GF-D8 (cell line): ENCODE data around the gene FCN3.
"Not testable (repeated sequence)": the region's sequence is repeated elsewhere in the genome, so short reads cannot be mapped to it uniquely, and the experiment has no call there.

ENCODE experiments used
- DNase-seq: peaks from one replicate; lab custom pipeline; 2025; lab: John Stamatoyannopoulos, UW

The FCN3 gene

DNA sequence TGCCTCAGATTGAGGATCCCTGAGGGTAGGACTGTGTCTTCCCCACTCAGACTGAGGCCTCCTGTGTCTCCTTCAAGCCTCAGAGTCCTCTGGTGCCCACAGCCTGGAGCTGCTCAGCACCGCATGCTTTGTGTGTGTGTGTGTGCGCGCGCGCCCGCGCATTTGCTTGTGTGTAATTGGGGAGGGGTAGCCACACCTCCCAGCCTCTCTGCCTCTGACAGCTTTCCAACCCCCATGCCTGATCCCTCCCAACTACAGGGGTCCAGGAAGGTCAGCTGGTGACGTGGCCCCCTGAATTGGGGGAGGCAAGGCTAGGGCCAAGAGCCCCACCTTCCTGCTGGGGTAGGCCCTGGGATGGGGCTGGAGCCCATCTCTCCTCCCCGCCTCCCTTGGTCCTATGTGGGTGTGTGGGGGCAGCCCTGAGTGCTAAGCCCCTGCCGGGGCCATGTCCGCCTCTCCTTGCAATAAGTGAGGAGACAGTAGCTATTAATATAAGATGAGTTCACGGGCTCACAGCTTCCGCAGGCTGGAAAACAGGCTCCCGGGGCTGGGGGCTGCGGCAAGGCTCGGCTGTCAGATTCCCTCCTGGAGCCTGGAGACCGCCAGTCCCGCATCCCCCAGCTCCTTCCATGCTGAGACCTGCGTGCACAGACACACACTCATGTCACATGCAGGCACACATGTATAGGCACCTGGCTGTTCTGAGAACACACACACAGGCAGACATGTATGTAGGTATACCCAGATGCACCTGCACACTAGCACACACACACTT lies 24.8 kb upstream of the FCN3 start:
- no peak for DNase-seq

GRCh38 chr1:27398405-27399149 lies 24.0 kb upstream of the FCN3 start:
- no peak for DNase-seq

GRCh38 chr1:27397749-27398148 lies 23.1 kb upstream of the FCN3 start:
- DNase-seq: no peak

GRCh38 chr1:27397110-27397509 lies 22.5 kb upstream of the FCN3 start:
- DNase-seq: no peak

DNA sequence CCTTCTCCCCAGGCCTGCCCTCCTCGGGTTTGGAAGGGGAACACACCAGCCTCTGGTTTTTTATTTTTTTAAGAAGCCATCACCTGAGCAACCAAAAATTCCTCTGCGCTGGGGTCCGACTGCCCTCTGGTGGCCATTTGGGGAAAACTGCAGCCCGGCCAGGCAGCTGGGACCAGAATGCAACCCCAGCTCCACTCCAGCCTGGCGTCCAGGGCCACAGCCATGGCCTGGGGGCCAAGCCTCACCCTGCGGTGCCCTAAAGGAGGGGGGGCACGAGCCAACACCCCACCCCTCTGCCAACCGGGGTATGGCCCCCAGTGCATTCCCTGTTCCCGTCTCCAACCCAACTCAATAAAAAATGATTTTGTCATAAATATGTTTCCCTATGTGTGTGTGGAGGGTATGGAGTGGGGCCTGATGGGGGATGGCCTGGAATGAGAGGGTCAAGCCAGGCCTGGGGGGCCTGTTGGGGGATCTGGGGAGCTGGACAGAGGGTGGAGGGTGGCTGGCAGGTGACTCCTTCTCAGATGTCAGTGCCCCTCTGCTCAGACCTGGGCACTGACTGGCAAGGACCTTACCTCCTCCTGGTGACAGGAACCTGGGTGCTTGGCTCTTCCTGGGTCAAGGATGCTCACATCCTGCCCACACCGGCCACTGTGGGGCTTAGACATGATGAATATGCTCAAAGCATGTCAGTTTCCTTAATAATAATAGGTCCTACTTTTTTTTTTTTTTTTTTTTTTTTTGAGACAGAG lies 21.0 kb upstream of the FCN3 start:
- peak; percentile 34 for DNase-seq

DNA sequence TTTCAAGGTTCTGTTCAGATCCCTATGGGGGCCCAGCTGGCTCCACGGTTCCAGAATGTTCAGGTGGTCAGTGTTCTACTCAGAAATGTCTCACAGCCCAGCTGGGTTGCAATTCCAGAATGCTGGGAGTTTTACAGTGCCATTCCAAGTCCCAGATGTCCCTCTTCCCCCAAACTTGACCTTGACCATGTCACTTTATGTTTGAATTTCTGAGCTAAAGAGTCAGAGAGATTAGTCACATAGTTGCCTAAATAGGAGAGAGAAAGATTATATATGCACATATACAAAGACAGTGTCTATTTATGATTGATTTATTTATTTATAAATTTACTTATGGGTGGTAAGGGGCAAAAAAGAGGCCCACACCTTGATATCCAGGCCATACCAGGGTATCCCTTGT lies 20.3 kb upstream of the FCN3 start:
- DNase-seq: no peak

DNA sequence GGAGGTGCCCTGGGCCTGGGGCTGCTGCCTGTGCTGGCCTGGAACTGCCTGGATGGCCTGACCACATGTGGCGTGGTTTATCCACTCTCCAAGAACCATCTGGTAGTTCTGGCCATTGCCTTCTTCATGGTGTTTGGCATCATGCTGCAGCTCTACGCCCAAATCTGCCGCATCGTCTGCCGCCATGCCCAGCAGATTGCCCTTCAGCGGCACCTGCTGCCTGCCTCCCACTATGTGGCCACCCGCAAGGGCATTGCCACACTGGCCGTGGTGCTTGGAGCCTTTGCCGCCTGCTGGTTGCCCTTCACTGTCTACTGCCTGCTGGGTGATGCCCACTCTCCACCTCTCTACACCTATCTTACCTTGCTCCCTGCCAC lies 19.6 kb upstream of the FCN3 start:
- DNase-seq: no peak

DNA sequence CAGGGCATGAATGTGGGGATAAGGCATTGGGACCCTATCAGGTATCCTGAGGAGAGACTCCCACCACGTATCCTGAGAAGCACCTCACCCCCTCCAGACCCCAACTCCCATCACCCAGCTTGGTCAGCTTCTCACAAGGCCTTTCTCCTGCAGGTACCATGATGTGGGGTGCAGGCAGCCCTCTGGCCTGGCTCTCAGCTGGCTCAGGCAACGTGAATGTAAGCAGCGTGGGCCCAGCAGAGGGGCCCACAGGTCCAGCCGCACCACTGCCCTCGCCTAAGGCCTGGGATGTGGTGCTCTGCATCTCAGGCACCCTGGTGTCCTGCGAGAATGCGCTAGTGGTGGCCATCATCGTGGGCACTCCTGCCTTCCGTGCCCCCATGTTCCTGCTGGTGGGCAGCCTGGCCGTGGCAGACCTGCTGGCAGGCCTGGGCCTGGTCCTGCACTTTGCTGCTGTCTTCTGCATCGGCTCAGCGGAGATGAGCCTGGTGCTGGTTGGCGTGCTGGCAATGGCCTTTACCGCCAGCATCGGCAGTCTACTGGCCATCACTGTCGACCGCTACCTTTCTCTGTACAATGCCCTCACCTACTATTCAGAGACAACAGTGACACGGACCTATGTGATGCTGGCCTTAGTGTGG lies 19.1 kb upstream of the FCN3 start:
- DNase-seq: no peak

DNA sequence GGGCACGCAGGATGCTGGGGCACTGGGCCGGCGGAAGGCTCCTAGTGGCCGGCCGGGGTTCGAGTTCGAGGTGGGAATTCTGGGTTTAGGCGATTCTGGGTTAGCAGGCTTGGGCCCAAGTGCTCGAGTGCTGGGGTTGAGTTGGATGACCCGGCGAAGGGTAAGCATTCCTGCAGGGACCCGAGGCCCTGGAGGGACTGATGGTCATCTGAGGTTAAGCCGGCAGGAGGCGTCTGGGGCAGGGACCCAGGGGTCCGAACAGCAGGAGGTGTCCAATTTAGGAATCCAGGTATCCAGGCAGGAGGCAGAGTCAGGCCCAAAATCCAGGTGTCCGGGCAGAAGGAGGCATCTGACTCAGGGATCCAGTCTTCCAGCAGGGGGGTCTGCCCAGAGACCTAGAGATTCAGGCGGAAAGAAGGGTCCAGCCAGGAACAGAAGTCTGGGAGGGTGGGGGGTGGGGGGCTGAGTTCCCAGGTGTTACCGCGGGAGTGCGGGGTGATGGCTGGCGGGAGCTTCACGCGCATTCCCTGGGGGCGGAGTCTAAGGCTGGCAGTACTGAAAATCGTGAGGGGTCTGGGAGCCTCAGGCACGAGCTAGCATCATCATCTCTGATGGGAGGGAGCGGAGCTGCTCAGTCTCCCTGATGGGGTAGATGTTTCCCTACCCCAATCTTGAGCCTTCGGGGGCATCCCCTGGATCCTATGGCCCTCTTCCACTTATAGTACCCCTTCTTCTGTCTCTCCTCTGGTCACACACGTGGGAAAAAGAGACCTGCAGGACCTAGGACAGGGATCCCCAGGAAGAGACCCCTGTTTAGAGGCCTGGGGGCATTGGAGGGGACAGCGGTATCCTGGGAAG lies 18.4 kb upstream of the FCN3 start:
- DNase-seq: no peak

GRCh38 chr1:27392096-27392777 lies 17.6 kb upstream of the FCN3 start, which contains the start of gene GPR3:
Gene GPR3 (plus strand): TSS chr1:27392622. CDS start chr1:27393799, 1,177 bp downstream.
- DNase-seq: peak; percentile 53

- DNase-seq: no peak
Observed at GRCh38 chr1:27391511-27392095, 17.0 kb upstream of the FCN3 start.

DNA sequence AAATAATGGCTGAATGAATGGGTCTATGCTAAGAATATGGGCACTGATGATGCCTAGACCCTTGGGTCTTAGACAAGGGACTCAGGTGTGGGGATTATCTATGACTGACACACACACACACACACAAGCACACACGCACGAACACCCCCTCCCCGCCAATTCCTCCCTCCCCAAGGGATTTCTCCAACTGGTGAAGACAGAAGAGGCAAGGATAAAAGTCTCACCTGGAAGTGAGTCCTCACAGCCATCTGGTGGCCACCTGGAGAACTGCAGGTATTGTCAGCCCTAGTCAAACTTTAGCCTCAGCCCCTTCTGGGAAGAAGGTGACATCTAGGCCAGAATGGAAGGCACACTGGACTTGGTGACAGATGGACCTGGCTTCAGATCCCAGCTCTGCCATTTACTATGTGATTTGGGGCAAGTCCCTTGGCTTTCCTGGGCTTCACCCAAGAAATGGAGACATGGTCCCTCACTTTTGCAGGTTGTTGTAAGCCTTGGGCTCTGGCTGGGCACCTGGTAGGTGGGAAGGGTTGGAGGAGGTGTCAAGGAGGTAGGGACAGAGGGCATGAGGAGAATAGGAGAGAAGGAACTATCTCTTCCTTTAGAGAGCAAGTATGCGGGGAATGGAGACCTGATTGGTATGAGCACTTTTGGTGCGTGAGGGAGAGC lies 13.8 kb upstream of the FCN3 start:
- DNase-seq: no peak

DNA sequence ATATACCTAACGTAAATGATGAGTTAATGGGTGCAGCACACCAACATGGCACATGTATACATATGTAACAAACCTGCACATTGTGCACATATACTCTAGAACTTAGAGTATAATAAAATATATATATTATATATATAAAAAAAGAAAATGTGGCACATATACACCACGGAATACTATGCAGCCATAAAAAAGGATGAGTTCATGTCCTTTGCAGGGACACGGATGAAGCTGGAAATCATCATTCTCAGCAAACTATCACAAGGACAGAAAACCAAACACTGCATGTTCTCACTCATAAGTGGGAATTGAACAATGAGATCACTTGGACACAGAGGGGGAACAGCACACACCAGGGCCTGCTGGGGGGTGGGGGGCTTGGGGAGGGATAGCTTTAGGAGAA lies 10.2 kb upstream of the FCN3 start:
- DNase-seq: not testable (repeated sequence)

DNA sequence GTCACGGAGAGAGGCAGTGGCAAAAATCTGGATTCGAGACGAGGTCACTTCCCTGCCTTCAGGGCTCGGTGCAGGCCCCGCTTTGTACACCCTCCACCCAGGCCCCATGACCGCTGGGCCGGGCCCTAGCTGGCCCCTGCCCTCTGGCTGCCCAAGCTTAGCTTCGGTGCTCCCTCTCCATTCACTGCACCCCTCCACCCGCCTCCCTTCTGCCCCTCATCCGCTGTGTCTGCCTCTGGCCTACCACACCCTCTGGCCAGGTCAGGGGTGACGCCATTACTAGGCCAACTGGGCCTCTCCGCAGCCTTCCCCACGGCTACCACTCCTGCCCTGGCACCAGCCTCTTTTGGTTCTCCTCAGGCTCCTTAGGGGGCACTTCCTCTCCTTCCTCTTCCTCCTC lies 9.0 kb upstream of the FCN3 start:
- DNase-seq: no peak

DNA sequence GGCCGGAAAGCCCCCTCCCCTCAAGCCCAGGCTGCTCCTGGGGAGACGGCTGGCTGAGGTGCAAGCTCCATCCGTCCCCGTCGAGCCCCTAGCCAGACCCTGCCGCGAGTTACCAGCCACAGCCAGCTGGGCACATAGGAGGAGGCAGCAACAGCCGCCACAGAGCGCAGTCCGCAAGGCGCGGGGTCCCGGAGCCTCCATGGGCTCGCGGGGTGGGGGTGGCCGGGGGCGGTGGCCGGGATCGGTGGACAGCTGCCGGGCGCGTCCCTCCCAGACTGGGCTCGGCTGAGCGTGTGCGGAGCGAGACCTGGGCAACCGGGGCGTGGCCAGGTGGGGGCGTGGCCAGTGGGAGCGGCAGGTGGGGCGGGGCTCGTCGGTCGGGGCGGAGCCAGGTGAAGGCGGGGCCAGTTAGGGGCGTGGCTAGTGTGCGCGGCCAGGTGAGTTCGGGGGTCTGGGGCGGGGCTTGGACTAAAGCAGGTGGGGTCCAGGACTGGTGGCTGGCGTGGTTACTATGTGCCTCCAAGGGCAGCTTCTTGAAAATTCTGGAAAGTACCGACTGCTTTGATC lies 8.5 kb upstream of the FCN3 start, which contains the start of gene CD164L2:
Gene CD164L2, minus strand, starts transcription at position 295 of the 567 bp plus-strand sequence. Its CDS starts 94 bp downstream, at position 201.
- no peak for DNase-seq

GRCh38 chr1:27381969-27382762 lies 7.5 kb upstream of the FCN3 start:
- DNase-seq: no peak

GRCh38 chr1:27380766-27381733 lies 6.4 kb upstream of the FCN3 start:
- no peak for DNase-seq
